NCI-H2029 (cell line): ENCODE results near the gene BMX.

ENCODE experiments used
- DNase-seq: peaks from one replicate; lab custom pipeline; 2025; lab: John Stamatoyannopoulos, UW

The BMX gene

GRCh38 chrX:15500497-15500966, at the start of gene BMX:
BMX (plus strand) TSS chrX:15500807; CDS start chrX:15508354, 7,547 bp downstream.
- DNase-seq: no peak

- no peak for DNase-seq
Measured at GRCh38 chrX:15451913-15452312, 48.7 kb upstream of the BMX start.

- DNase-seq: no peak
Measured at GRCh38 chrX:15464704-15465103, 35.9 kb upstream of the BMX start.

- no peak for DNase-seq
Measured at GRCh38 chrX:15465347-15465746, 35.3 kb upstream of the BMX start.

- DNase-seq: no peak
Measured at GRCh38 chrX:15465896-15466651, 34.5 kb upstream of the BMX start.

- no peak for DNase-seq
Measured at GRCh38 chrX:15468036-15468435, 32.6 kb upstream of the BMX start.

- no peak for DNase-seq
Measured at GRCh38 chrX:15469613-15470012, 31.0 kb upstream of the BMX start.

GRCh38 chrX:15471028-15471427, 29.6 kb upstream of the BMX start:
- no peak for DNase-seq

GRCh38 chrX:15472531-15472930, 28.1 kb upstream of the BMX start:
- no peak for DNase-seq

GRCh38 chrX:15474028-15474427, 26.6 kb upstream of the BMX start:
- no peak for DNase-seq

- DNase-seq: no peak
Measured at GRCh38 chrX:15475021-15475420, 25.6 kb upstream of the BMX start.

GRCh38 chrX:15475486-15475885, 25.1 kb upstream of the BMX start:
- DNase-seq: no peak

- no peak for DNase-seq
Measured at GRCh38 chrX:15483891-15484290, 16.7 kb upstream of the BMX start.

- DNase-seq: no peak
Measured at GRCh38 chrX:15492469-15492868, 8.1 kb upstream of the BMX start.

- DNase-seq: peak; percentile 53
Measured at GRCh38 chrX:15493118-15493962, 7.3 kb upstream of the BMX start, which contains the start of gene PIR. PIR (minus strand) TSS chrX:15493333; CDS start chrX:15491257, 2,076 bp downstream.

GRCh38 chrX:15495801-15496200, 4.8 kb upstream of the BMX start:
- no peak for DNase-seq

- DNase-seq: no peak
Measured at GRCh38 chrX:15496824-15497223, 3.8 kb upstream of the BMX start.

GRCh38 chrX:15497865-15498264, 2.7 kb upstream of the BMX start:
- no peak for DNase-seq

GRCh38 chrX:15498741-15499140, 1.9 kb upstream of the BMX start:
- DNase-seq: no peak

GRCh38 chrX:15499976-15500375, 631 bp upstream of the BMX start:
- no peak for DNase-seq

GRCh38 chrX:15501506-15501905, 899 bp downstream of the BMX start:
- DNase-seq: no peak

- no peak for DNase-seq
Measured at GRCh38 chrX:15504661-15505060, 4.1 kb downstream of the BMX start.

GRCh38 chrX:15505101-15505500, 4.5 kb downstream of the BMX start:
- no peak for DNase-seq
